HG03066 (cell line): Measurements from ENCODE around the gene CDH23.

Experiments
- ATAC-seq: cut with Tn5 transposase; IDR thresholded peaks from one replicate; pipeline ENCODE4 v1.9.1; 2021; ENCODE audit warnings: low read depth; ENCODE audit not compliant: unreplicated experiment

Gene CDH23

DNA sequence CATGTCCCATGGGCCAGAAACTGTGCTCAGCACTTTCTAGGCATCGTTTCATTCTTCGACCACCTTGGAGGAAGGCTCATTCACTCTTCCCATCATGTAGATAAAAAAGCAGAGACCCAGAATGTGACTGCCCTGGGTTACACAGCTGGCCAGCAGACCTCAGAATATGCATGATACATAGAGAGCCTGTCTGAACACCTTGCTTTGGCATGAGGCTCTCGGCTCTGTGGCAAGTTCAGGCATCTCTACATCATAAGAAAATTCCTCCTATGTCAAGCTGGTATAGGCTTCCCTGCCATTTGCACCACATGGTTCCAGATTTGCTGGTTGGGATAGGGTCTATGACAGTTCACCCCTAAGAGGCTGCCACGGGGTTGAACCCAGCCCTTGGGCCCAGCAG, 134.1 kb downstream of the CDH23 start:
- ATAC-seq, result no peak

DNA sequence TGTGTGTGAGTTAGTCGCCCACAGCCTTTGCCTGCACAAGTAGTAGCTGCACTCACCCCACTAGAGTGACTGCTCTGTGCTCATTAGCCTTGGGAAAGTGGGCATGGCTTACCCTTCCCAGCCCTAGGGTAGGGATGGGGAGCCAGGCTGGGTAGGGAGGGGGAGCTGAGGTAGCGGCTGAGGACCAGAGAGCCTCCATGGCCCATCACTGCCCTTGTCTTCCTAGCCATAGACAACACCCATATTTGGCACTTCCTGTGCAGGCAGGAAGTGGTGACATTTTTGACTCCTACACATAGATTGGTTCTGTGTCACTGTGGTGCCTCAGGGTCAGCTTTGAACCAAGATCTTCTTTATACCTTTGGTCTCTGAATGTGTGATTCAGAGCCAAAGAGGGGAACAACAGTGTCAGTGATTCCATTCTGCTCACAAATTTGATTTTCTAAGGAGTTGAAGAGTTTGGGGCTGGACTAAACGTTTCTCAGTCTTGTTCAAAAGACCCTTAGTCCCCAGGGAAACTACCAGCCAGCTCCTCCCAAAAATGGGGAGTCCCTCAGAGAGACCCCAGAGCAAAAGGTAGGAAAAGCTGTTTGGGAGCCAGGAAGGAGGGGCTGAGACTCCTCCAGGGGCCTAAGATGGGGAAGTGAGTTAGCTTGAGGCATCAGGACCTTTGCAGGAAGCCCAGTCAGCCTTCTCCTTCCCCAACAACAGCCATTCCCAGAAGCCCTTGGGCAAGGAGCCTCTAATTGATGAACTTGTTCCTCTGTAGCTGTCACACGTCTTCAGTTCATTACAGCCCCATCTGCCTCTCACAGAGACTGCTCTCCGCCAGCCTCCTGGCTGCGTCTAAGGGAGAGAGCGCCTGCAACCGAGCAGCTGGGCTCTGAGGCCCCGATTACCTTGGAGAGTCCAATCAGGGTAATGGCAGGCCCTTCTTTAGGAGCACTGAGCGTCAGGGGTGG, 135.0 kb downstream of the CDH23 start:
- no peak for ATAC-seq

DNA sequence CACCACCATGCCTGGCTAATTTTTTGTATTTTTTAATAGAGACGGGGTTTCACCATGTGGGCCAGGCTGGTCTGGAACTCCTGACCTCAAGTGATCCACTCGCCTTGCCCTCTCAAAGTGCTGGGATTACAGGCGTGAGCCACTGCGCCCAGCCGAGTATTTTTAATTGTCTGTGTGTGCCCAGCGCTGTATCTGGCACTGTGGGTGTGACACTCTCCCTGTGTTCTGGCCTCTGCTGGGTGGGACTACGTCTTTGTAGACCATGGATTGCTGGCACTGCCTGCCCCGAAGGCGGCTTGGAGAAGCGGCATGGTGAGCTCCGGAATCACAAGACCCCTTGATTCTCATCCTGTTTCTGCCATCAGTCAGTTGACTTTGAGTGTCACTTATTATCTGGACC, 136.2 kb downstream of the CDH23 start:
- no peak for ATAC-seq

DNA sequence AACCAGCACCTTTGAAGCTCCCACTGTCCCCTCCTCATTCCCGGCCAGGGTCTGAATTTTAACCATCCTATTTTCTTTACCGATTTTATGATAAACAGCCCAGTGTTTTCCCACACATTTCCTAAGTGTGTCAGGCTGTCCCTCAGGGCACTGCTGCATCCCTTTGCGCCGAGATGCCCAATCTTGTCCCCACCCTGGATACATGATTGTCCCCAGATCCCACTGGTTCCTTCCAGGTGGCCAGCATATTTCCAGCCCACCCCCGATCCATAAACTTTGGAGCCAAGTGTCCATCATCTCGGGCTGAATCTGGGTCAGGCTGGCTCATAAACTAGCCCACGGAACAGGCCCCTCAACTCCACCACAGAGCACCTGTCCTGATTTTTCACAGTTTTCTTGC, 137.2 kb downstream of the CDH23 start:
- no peak for ATAC-seq

DNA sequence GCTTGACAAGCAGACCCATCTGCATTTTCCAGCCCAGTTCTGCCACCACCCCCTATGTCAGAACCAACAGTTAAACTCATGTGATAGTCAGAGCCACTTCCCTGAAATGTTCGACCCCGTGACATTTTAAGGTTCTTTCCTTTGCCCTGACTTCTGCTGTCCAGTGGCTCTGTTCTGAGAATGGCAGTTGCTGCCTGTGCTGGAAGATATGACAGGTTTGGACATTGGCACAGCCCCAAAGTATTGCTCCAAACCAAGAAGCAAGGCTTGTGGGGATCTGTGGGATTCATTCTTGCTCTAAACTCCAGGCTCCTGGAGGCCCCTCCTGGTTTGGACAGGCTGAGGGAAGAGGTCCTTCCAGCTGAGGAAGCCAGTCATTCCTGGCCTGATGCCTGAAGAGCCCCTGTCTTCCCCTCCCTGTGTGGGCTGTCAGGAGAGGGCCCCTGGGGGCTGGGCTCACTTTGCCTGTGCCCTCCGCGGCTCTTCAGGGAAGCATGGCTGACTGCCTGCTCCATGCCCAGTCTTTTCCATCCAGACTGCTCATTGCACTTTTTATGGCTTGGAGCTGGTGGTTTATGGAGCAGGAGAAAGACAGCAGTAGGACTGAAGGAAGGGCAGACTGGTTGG, 138.0 kb downstream of the CDH23 start:
- no peak for ATAC-seq

DNA sequence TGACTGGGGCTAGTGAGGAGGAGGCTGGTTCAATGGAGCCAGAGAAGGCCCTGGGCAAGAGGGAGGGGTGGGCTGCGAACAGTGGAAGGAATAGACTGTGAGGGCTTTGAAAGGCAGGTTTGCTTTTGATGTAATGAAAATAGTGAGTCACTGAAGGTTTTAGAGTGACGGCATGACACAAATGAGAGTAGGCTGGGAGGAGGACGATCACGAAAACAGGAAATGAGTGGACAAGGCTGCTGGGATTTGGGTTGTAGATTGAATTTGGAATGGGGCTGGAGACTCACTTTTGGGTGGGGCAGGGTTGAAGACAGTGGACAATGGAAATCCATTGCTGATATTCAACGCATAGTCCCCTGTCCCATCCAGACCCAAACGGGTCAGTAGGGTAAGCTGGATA, 139.6 kb downstream of the CDH23 start:
- no peak for ATAC-seq

DNA sequence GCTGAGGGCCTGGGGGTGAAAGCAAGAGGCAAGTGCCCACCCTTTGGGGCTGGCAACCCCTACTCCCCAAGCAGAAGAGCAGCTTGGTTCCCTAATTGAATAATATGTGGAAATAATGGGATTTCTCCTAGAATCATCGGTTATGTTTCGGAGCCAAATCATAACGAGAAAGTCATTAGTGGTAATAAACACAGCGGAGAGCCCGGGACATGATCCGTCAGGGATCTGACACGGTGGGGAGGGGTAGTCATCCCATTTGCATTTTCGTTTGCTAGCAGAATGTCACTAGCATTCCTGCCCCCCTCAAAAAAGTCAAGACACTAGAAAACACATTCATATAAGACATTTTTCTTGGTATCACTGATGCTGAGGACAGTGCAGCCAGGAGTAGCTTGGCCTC, 140.4 kb downstream of the CDH23 start:
- ATAC-seq, result no peak

DNA sequence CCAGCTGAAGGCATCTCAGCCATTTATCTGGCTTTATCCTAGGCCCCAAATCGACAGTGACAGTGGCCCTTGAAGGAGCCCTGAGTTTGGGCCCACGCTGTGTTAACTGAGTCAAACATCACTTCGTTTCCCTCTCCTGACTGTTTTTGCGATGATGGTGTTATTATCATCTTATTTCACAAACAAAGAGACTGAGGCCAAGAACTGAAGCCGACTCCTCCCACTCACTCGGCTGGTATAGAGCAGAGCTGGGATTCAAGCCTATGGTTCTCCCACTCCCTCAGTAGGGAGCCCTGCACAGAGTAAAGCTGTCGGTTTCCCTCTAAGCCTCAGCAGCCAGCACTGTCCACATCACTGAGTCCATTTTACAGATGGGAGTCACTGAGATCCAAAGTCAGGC, 141.0 kb downstream of the CDH23 start:
- no peak for ATAC-seq

DNA sequence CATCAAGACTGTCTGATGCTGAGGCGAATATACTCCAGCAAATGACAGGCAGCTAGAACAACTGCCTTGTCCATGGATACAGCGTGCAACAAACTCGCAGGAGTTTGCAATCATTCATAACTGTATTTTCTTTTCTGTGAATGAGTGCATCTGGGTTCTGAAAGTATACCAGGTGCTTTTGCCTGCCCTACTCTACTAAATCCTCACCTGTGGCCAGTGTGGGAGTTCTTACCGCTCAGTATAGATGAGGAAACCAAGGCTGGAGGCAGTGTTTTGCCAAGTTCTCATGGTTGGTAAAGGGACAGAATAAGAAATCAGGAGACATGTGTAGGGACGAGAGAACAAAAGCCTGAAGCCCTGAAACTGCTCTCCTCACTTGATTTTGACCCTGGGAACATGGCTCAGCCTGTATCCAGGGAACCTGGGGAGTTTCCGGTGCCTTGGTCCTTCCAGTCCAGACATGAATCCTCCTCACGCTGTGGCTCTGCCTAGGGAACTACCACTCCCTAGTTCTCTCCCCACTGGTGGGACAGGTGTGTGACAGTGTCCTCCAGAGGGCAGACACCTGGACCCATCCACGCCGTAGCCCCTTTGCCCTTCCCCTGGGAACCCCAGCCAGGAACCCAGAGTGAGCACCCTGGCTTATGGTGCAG, 142.0 kb downstream of the CDH23 start:
- ATAC-seq, result no peak

DNA sequence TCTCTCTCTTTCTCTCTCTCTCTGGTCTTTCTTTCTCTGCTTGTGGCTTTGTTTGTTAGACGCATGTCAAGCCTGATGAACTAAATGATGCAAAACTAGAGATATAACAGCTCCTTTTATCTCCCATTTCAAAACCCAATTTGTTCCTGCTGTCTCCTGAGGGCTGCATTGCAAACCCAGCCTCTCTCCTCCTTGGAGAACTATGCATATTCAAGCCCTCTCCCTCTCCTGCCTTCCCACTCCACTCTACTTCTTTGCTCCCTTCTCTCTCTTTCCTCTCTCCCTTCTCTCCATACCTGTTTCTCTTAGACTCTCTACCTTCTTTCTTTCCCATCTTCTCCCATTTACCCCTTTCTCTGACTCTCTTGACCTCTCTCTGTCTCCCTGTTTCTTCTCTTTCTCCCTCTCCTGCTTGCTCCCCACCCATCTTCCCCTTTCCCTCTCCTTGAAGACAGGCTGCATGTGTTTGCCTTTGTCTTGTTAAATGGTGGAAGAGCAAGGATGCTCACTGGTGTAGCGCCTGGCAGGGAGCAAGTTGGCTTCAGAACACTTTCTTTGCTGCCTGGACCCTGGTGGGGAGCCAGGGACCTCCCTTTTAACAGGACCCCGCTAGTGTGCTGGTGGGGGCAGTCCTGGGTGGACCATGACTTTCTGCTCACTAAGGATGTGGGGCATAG, 142.9 kb downstream of the CDH23 start:
- ATAC-seq, result no peak

DNA sequence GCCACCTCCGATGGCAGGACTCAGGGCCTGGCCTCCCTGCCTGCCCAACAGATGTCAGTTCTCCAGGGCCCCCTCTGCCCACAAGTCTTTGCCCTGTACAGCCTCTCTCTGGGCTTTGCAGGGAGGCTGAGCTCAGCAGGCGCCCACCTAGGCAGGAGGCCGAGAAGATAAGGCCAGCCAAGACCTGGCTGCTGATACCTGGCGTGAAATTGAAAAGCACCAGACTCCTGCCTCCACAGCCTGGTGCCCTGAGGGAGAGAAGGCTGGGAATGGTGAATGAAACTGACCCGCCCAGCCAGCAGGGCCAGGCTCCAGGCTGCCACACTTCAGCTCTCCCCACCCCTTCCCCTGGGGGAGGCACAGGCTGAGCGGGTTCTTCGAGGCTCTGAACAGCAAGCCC, 145.8 kb downstream of the CDH23 start:
- ATAC-seq, result no peak

DNA sequence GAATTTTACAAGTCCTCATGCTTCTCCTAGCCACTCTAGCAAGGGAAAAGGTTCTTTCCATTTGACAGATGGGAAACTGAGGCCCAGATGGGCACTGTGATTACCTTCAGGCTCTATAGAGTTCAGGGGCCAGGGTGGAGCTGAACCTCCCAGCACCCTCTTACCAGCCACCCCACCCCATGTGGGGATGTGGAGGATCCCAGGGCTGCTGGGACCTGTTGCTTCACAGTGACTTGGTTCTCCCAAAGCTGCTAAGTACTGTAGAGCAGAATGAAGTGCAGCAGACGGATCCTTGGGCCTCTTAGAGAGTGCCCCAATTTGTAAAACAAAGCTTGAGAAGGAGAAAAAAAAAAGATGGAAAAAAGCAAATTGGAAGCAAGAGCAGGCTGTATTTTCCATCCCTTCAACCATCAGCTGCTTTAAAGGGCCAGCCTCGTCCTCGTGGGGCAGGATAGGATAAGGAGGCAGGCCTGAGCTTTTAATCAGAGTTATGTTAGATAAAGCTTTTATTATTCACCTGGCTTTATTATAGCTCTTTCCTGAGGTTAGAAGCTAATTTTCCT, 147.0 kb downstream of the CDH23 start:
- no peak for ATAC-seq

DNA sequence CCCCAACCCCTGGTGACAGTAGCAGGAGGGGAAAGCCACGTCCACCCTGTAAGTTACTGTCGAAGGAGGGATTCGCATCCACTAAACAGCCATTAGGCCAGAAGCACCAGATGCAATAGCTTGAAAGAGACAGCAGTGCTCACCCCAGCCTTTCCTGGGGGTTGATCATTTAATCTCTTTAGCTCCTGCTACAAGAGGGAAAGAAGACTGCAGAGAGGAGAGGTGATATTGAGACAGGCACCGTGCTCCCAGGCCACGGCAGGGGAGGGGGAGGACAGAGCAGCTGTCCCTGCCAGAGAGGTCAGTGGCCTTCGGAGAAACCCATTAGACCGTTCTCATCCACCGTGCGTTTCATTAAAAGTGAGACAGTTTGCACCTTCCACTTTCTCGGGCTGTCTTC, 148.3 kb downstream of the CDH23 start:
- no peak for ATAC-seq

DNA sequence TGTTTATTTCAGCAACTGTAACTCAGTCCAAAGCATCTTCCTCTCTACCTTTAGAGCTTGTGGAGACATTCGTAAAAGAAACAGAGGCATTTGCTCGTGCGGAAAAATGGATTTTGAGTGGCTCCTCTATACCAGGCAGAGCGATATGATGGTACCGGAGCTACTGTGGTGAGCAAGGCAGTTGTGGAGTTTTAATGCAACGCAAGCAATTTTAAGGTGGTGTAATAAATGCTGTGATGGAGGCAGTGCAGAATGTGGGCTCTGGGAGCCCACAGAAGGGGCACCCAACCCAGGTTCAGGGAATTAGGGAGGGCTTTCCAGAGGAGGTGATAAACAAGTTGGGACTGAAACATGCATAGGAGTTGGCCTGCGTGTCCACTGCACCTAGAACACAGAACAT, 149.5 kb downstream of the CDH23 start:
- no peak for ATAC-seq

DNA sequence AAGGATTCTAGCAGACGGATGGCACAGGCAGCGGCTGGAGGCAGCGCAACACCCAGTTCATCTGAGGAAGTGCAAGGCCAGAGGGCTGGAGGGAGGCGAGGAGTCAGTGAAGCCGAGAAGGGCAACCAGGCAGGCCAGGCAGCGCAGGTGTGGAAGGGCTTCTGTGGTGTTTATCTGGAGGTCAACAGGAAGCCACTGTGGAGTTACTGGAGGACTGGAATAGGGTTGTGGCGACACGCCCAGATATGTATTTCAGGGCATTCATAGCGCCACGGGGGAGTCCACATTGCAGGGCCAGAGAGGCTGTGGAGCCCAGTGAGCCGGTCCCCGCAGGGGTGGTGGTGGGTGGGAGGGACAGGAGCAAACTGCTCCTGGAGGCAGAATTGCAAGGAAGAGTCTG, 150.6 kb downstream of the CDH23 start:
- ATAC-seq, result no peak

DNA sequence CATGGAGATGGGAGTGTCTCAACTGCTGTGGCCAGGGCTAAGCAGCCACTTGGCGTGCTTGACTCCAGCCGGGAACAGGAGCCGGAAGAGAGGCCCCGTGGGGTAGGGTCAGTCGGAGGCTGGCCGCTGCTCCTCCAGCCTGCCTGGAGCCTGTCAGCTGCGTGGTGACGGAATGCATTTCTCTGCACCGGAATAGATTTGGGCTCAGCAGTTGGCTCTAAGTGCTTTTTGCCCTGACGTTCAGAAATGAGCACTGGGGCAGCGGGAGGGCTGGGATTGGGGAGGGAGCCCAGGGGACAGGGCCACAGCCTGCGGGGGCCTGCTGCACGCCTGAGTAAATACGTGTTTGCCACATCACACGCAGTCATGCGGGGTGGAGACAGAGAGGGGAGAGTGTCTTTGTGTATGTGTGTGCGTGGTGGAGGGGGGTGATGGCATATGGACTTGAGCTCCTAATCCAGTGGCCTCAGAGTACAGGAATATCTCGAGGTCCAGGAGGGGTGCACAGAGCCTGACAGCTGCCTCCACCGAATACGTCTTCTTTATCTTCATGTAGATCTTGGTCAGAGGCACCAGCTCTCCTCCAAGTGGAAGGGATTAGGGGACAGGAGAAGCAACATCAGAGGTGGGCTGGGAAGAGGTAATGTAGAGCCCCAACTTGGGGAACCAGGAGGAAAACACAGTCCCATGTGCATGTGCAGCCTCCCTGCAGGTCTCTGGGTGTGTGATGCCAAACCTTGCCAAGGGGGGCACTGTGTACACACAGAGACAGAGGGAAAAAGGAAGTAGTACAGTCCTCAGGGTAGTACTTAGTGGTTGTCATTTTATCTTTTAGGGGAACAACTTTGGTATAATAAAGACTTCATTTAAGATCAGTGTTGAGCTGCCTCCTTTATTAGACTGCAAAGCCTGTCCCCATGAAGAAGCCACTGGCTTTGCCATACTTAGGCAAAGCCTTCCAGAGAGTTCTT, 151.4 kb downstream of the CDH23 start:
- ATAC-seq, result no peak

DNA sequence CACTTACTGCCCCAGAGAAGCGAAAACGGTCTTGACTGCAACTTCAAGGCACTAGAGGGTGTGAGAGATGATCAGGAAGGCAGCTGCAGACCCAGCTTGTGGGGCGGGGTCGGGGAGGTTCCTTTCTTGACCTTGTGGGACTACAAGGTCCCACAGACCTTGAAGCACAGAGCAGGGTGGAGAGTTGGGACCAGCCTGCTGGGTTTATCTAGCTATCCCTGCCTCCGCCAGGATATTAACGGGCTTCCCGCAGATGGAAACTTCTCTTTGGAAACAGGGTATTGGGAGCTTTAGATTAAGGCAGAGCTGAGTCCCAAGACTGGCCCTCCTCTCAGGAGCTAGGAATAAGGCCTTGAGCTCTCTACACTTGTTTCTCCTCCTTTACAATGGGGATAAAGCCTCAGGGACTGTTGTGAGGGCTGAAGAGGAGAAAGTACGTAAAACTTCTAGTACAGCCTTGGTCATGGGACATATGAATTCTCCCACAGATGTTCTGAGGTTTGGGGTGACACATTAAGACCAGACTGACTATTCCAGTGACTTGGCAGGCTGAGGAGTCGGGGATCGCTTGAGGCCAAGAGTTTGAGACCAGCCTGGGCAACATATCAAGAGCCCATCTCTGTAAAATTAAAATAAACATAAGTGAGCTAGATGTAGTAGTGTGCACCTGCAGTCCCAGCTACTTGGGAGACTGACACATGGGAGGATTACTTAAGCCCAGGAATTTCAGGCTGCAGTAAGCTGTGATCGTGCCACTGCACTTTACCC, 153.2 kb downstream of the CDH23 start:
- ATAC-seq, result no peak

DNA sequence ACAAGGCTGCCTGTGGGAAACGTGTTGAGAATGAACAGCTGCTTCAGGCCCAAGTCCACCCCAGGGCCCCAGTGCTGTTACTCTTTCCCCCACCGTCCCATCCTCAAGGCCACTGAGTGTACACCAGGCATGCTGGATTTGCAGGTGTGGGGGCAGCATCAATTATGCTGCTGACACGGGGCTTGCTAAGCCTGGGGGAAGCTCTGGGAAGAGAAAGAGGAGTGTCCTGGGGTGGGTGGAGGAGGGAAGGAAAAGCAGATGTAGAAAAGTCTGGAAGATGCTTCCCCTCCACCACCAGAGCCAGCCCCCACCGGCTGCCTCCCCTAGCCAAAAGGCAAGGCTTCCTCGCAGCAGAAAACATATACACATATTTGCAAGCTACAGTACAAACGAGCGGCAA, 153.9 kb downstream of the CDH23 start:
- no peak for ATAC-seq

DNA sequence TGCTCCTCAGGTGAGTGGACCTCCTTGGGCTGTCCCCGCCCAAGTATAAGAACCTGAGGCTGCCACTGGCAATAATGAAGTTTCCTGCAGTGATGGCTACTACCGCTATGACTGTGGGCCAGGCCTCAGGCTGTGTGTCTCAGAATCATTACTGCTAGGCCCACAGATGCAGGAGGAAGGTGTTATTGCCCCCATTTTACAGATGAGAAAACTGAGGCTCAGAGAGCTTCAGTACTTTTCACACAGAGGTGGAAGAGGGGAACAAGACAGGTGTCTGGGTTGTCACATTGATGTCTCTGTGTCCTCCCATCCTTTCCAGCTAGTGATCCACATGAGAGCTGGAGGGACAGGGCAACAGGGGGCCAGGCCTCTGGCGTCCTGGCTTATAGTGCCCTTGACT, 155.2 kb downstream of the CDH23 start:
- no peak for ATAC-seq
